GM12878 (cell line): ENCODE data around the gene CD84. TPM values are rescaled to one million over a fixed set of nuclear protein-coding genes. Genes with fewer than 3 reads are reported as not detected.

Source experiments
- ATAC-seq: fragments of 200-7000 bp; cut with Tn5 transposase; 3 replicates; pipeline ENCODE4 v1.9.1; 2020; ENCODE audit warnings: mild to moderate bottlenecking, moderate library complexity
- BruUV-seq: library from RNA; stranded (reverse); fragments of 400-500 nt; replicated peaks from 2 replicates; lab custom pipeline; 2021; lab: Mats Ljungman, UMichigan
- CTCF ChIA-PET: fragments of 300-600 bp; sonication (Branson Sonifier 250); formaldehyde crosslinking; extraction: SDS; loops from one replicate; lab custom pipeline; 2021; ENCODE audit warnings: inconsistent platforms; lab: Yijun Ruan, JAX
- POLR2A ChIA-PET: fragments of 350-600 bp; formaldehyde crosslinking; extraction: SDS; loops from one replicate; lab custom pipeline; 2021; ENCODE audit warnings: inconsistent platforms; lab: Charles Lee
- RAD21 ChIA-PET: fragments of 300-600 bp; sonication (Branson Sonifier 250); formaldehyde crosslinking; loops from one replicate; lab custom pipeline; 2023; ENCODE audit warnings: antibody characterized with exemption; ENCODE audit not compliant: unreplicated experiment; lab: Charles Lee
- SMC1A ChIA-PET: fragments of 300-600 bp; sonication (Branson Sonifier 250); formaldehyde crosslinking; loops from one replicate; lab custom pipeline; 2023; ENCODE audit not compliant: unreplicated experiment, uncharacterized antibody; lab: Charles Lee
- DNase-seq: peaks from one replicate; pipeline ENCODE4 v3.0.0-alpha.2; 2011; ENCODE audit warnings: low read depth, low spot score
- FAIRE-seq: peaks from 3 replicates; lab custom pipeline; 2011; peaks lifted over from hg19 to GRCh38; lab: Jason Lieb, UNC
- H2AFZ ChIP-seq: 2 replicates; pipeline ENCODE4 v1.6.0; 2011; ENCODE audit warnings: low read depth, low read length, control low read depth; ENCODE audit not compliant: control insufficient read depth
- H3K27ac ChIP-seq: 2 replicates; pipeline ENCODE4 v1.5.1; 2011; ENCODE audit warnings: control low read depth; ENCODE audit not compliant: control insufficient read depth, insufficient read depth
- H3K27me3 ChIP-seq, 2 experiments: replicated peaks in 1 of 2; 2 replicates each; pipeline versions ENCODE4 v1.6.0 to v1.6.1; 2011; ENCODE audit warnings: low read length in 1 of 2; ENCODE audit not compliant: control insufficient read depth in 2 of 2, insufficient read depth in 2 of 2
- H3K36me3 ChIP-seq, 2 experiments: 2 replicates each; pipeline ENCODE4 v1.5.1; 2011; ENCODE audit warnings: low read length in 1 of 2; ENCODE audit not compliant: control insufficient read depth in 2 of 2, insufficient read depth in 2 of 2
- H3K4me1 ChIP-seq: 2 replicates; pipeline ENCODE4 v1.6.1; 2011; ENCODE audit warnings: mild to moderate bottlenecking, low read length, moderate library complexity, mixed read lengths; ENCODE audit not compliant: control insufficient read depth, insufficient read depth
- H3K4me2 ChIP-seq: 2 replicates; pipeline ENCODE4 v1.6.0; 2011; ENCODE audit warnings: control low read depth; ENCODE audit not compliant: control insufficient read depth, insufficient read depth
- H3K4me3 ChIP-seq: fragments of 200-600 bp; sonication (generic); 2 replicates; pipeline ENCODE4 v1.5.1; 2016
- H3K79me2 ChIP-seq: 2 replicates; pipeline ENCODE4 v1.6.0; 2011; ENCODE audit warnings: low read length; ENCODE audit not compliant: control insufficient read depth, insufficient read depth
- H3K9ac ChIP-seq: 2 replicates; pipeline ENCODE4 v1.8.0; 2011; ENCODE audit warnings: low read length, control low read depth, mixed read lengths; ENCODE audit not compliant: control insufficient read depth, insufficient read depth
- H3K9me3 ChIP-seq: replicated peaks from 3 replicates; pipeline ENCODE4 v1.5.1; 2011; ENCODE audit warnings: mild to moderate bottlenecking, low read length; ENCODE audit not compliant: control insufficient read depth, insufficient read depth
- H4K20me1 ChIP-seq: 2 replicates; pipeline ENCODE4 v1.6.0; 2011; ENCODE audit not compliant: control insufficient read depth, insufficient read depth
- EP300 ChIP-seq, 2 experiments: fragments of 150-350 bp in 1 of 2; IDR thresholded peaks; 2 replicates each; pipeline ENCODE4 v1.6.1; 2011 to 2012; ENCODE audit warnings: low read depth in 2 of 2, low read length in 2 of 2, borderline replicate concordance in 1 of 2, improper control_type of control experiment in 1 of 2, inconsistent platforms in 1 of 2; ENCODE audit not compliant: control insufficient read depth in 1 of 2
- ETV6 ChIP-seq, 2 experiments: fragments of 450-650 bp in 1 of 2; IDR thresholded peaks in 1 of 2; conservative IDR thresholded peaks in 1 of 2; 2 replicates each; pipeline ENCODE4 v1.6.1; 2014; ENCODE audit warnings: antibody characterized with exemption in 1 of 2, borderline replicate concordance in 1 of 2, low read depth in 1 of 2, mild to moderate bottlenecking in 1 of 2, moderate library complexity in 1 of 2
- MAX ChIP-seq: IDR thresholded peaks from 2 replicates; pipeline ENCODE4 v1.6.1; 2012; ENCODE audit warnings: low read depth, low read length, improper control_type of control experiment
- MEF2A ChIP-seq: IDR thresholded peaks from 2 replicates; pipeline ENCODE4 v1.6.1; 2011; ENCODE audit warnings: low read depth, mild to moderate bottlenecking, low read length, moderate library complexity; ENCODE audit not compliant: insufficient read depth
- MTA2 ChIP-seq: fragments of 450-650 bp; IDR thresholded peaks from 2 replicates; pipeline ENCODE4 v1.6.1; 2016; ENCODE audit warnings: low read depth, mild to moderate bottlenecking, moderate library complexity
- PBX3 ChIP-seq: IDR thresholded peaks from 2 replicates; pipeline ENCODE4 v1.6.1; 2011; ENCODE audit warnings: mild to moderate bottlenecking, low read depth, low read length, moderate library complexity; ENCODE audit not compliant: insufficient replicate concordance
- SMAD5 ChIP-seq: IDR thresholded peaks from 2 replicates; pipeline ENCODE4 v1.6.1; 2016; ENCODE audit warnings: antibody characterized with exemption, low read depth
- ZZZ3 ChIP-seq: IDR thresholded peaks from 2 replicates; pipeline ENCODE4 v1.6.1; 2011; ENCODE audit warnings: low read depth; ENCODE audit not compliant: control insufficient read depth, insufficient read length
- WGBS: methylation state at CpG from one replicate; pipeline ENCODE4 v1.1.6; 2016; ENCODE audit warnings: low lambda C conversion rate; ENCODE audit not compliant: insufficient replicate concordance, insufficient coverage; ENCODE audit errors: missing lambda C conversion rate; 5-methylcytosine and 5-hydroxymethylcytosine counted together
- in situ Hi-C: fragments of 300-500 bp; cut with MboI; formaldehyde crosslinking; loops from 9 replicates; pipeline ENCODE4 v1.14.3; 2018; ENCODE audit warnings: mixed read lengths
- intact Hi-C: fragments of 100-400 bp; cut with micrococcal nuclease; formaldehyde crosslinking; loops from one replicate; pipeline ENCODE4 v1.14.2; 2022; ENCODE audit not compliant: unreplicated experiment
- polyA plus RNA-seq, 11 experiments: library from polyadenylated mRNA; depleted of rRNA in 4 of 11; unstranded in 6 of 11; stranded (reverse) in 5 of 11; fragments of >200 nt; fragmentation: Nextera tagmentation in 4 of 11; fragmentation: Illumina TruSeq in 1 of 11; extraction: Ambion mirVana in 4 of 11; extraction: Trizol in 1 of 11; gene quantifications; 1 replicate in 1 of 11; 2 replicates in 10 of 11; pipeline versions ENCODE4 v1.2.1 to v1.2.3, GENCODE V29; 2011 to 2016; ENCODE audit warnings: inconsistent platforms in 2 of 11, missing spikeins in 2 of 11, low read depth in 1 of 11
- total RNA-seq, 4 experiments: library from RNA; depleted of rRNA in 3 of 4; stranded (reverse); fragments of >200 nt in 3 of 4; fragmentation: Illumina TruSeq in 1 of 4; extraction: Trizol in 1 of 4; gene quantifications; 2 replicates each; pipeline versions ENCODE4 v1.2.1 to v1.2.3, GENCODE V29; 2013 to 2021

The CD84 gene
- total and polyA plus RNA-seq, 10 of the 15 experiments (the other 5 are each of a cell fraction or from before 2014, with no cell fraction given), result 3.4 to 20.3 (median 11.7) TPM

- SMC1A ChIA-PET, result interaction anchor here (0.7 to 5.0 kb wide), 7 partner anchors 10 to 246 kb away, joined by 3 to 31 read pairs (median 3); partner anchors contain the start of gene SLAMF6
- no peak for FAIRE-seq
- no peak overlapping the region for H3K27ac ChIP-seq
- H3K79me2 ChIP-seq, result no peaks in the 10 kb centered on the region
- in situ Hi-C loops (no loop called here), intact Hi-C loops (no loop called here)
- BruUV-seq, result no TSS peak
- no peaks in the 10 kb centered on the region for H3K27me3 ChIP-seq
- no peak overlapping the region for H2AFZ ChIP-seq
- H3K4me2 ChIP-seq, result no peak overlapping the region
- no peaks in the 10 kb centered on the region for H3K36me3 ChIP-seq
- RAD21 ChIA-PET, result interaction anchor here (0.6 to 1.0 kb wide), 2 partner anchors 10 to 297 kb away, joined by 3 read pairs; no protein-coding TSS in a partner anchor
- no peaks in the 10 kb centered on the region for H3K4me1 ChIP-seq
- no peak overlapping the region for H3K4me3 ChIP-seq
- no peak overlapping the region for H3K9ac ChIP-seq
- POLR2A ChIA-PET, result interaction anchor here (0.6 to 1.0 kb wide), 2 partner anchors 11 to 95 kb away, joined by 3 to 4 read pairs; no protein-coding TSS in a partner anchor
- TF ChIP-seq ETV6 (conservative IDR thresholded peaks at IDR 0.05 in 1 of 2, IDR thresholded peaks at IDR 0.05 in 1 of 2; ENCODE audit: borderline replicate concordance in 1 of 2, low read depth in 1 of 2) (no peak), MAX (no peak), EP300 (IDR thresholded peaks at IDR 0.05; ENCODE audit: borderline replicate concordance in 1 of 2, control insufficient read depth in 1 of 2, low read depth in 2 of 2, low read length in 2 of 2) (no peak), MEF2A (no peak), MTA2 (no peak), ZZZ3 (no peak), PBX3 (no peak), SMAD5 (no peak)
- TF ChIP-seq, all 136 proteins: peak for 0
- H3K9me3 ChIP-seq, result no peaks in the 10 kb centered on the region; the same call in 2 of the 3 replicates
- CTCF ChIA-PET, result interaction anchor here (0.6 to 3.2 kb wide), 5 partner anchors 8 to 325 kb away, joined by 3 to 13 read pairs (median 3); partner anchors contain the start of gene CD84
- no peak for ATAC-seq
- WGBS, result 44% methylated on average over 6 of the region's 6 CpGs
- H4K20me1 ChIP-seq, result no peaks in the 10 kb centered on the region
- DNase-seq, result no peak
Measured at GRCh38 chr1:160588468-160588867, 9.2 kb upstream of the CD84 start.
